Mesendoderm (in vitro differentiated cells): ENCODE data around the gene COX4I2.

Experiments
- DNase-seq: peaks from one replicate; pipeline ENCODE4 v3.0.0; 2013
- H2AK5ac ChIP-seq: 2 replicates; pipeline ENCODE4 v1.6.1; 2013; ENCODE audit warnings: low read length, inconsistent platforms
- H2BK120ac ChIP-seq: 2 replicates; pipeline ENCODE4 v1.6.1; 2013; ENCODE audit warnings: low read depth, mild to moderate bottlenecking, low read length, moderate library complexity, mixed read lengths
- H2BK15ac ChIP-seq: replicated peaks from 2 replicates; pipeline ENCODE4 v1.6.1; 2013; ENCODE audit warnings: low read depth, mild to moderate bottlenecking, moderate library complexity
- H2BK5ac ChIP-seq: 2 replicates; pipeline ENCODE4 v1.6.1; 2013; ENCODE audit warnings: low read length, inconsistent platforms
- H3K18ac ChIP-seq: 2 replicates; pipeline ENCODE4 v1.6.1; 2013; ENCODE audit warnings: mild to moderate bottlenecking, low read length, mixed read lengths
- H3K23ac ChIP-seq: one replicate; pipeline ENCODE4 v1.6.1; 2013; ENCODE audit warnings: low read length
- H3K27ac ChIP-seq: 2 replicates; pipeline ENCODE4 v1.5.1; 2013; ENCODE audit warnings: low read depth, mild to moderate bottlenecking, inconsistent platforms, low read length, moderate library complexity
- H3K27me3 ChIP-seq: 2 replicates; pipeline ENCODE4 v1.6.1; 2013; ENCODE audit warnings: low read length, control low read depth, mild to moderate bottlenecking, inconsistent platforms; ENCODE audit not compliant: insufficient read depth, poor library complexity
- H3K36me3 ChIP-seq: 2 replicates; pipeline ENCODE4 v1.6.1; 2013; ENCODE audit warnings: low read length, inconsistent platforms; ENCODE audit not compliant: control insufficient read depth, insufficient read depth
- H3K4ac ChIP-seq: one replicate; pipeline ENCODE4 v1.6.1; 2013; ENCODE audit warnings: low read depth, mild to moderate bottlenecking, low read length, moderate library complexity
- H3K4me1 ChIP-seq: 2 replicates; pipeline ENCODE4 v1.6.1; 2013; ENCODE audit warnings: low read depth, low read length, inconsistent platforms; ENCODE audit not compliant: control insufficient read depth
- H3K4me2 ChIP-seq: 2 replicates; pipeline ENCODE4 v1.6.1; 2013; ENCODE audit warnings: low read length
- H3K4me3 ChIP-seq: 2 replicates; pipeline ENCODE4 v1.5.1; 2013; ENCODE audit warnings: mild to moderate bottlenecking, low read length
- H3K56ac ChIP-seq: one replicate; pipeline ENCODE4 v1.6.1; 2013; ENCODE audit warnings: low read length
- H3K79me1 ChIP-seq: 2 replicates; pipeline ENCODE4 v1.6.1; 2013; ENCODE audit warnings: low read length, inconsistent platforms
- H3K79me2 ChIP-seq: 2 replicates; pipeline ENCODE4 v1.6.1; 2013; ENCODE audit warnings: mild to moderate bottlenecking, low read length; ENCODE audit not compliant: control insufficient read depth, insufficient read depth
- H3K9ac ChIP-seq: 2 replicates; pipeline ENCODE4 v1.6.1; 2013; ENCODE audit warnings: low read length, inconsistent platforms
- H4K5ac ChIP-seq: one replicate; pipeline ENCODE4 v1.6.1; 2013; ENCODE audit warnings: low read length
- H4K8ac ChIP-seq: one replicate; pipeline ENCODE4 v1.6.1; 2013; ENCODE audit warnings: low read depth, mild to moderate bottlenecking, control low read depth, low read length, moderate library complexity
- WGBS: extraction: QIAGEN DNeasy Blood & Tissue Kit; methylation state at CpG from one replicate; pipeline ENCODE4 v1.1.7; 2013; ENCODE audit warnings: low lambda C conversion rate, missing lambda C conversion rate; ENCODE audit not compliant: insufficient coverage; ENCODE audit errors: extremely low coverage; 5-methylcytosine and 5-hydroxymethylcytosine counted together

The COX4I2 gene

GRCh38 chr20:31602779-31603441, 34.8 kb upstream of the COX4I2 start:
- Histone ChIP-seq H3K27me3 (no peaks in the 10 kb centered on the region), H3K79me1 (peaks cover 2% of the 10 kb centered on the region), H3K4me3 (no peak overlapping the region), H3K79me2 (peaks cover 26% of the 10 kb centered on the region), H3K18ac (peak overlapping the region; percentile 12), H2BK5ac (peak overlapping the region; percentile 73), H3K56ac (peak overlapping the region; percentile 64), H3K27ac (no peak overlapping the region), H3K9ac (peak overlapping the region; percentile 40), H4K8ac (no peak overlapping the region), H2AK5ac (peak overlapping the region; percentile 69), H3K23ac (no peak overlapping the region), H4K5ac (no peak overlapping the region), H2BK120ac (peak overlapping the region; percentile 48), H3K4me2 (no peak overlapping the region), H3K4ac (peak overlapping the region; percentile 77), H3K36me3 (no peaks in the 10 kb centered on the region), H3K4me1 (peaks cover 1% of the 10 kb centered on the region), H2BK15ac (no peak overlapping the region)
- no CpG with 5 or more reads among the region's 17 CpGs for WGBS
- DNase-seq = no peak

GRCh38 chr20:31603822-31604566, 33.7 kb upstream of the COX4I2 start:
- H3K23ac ChIP-seq = peak overlapping the region; percentile 48

GRCh38 chr20:31604567-31605030, 33.1 kb upstream of the COX4I2 start:
- DNase-seq = no peak
- Histone ChIP-seq H2BK5ac (peak overlapping the region; percentile 15), H3K36me3 (no peaks in the 10 kb centered on the region), H3K4me3 (peak overlapping the region; percentile 73), H3K79me1 (peaks cover 2% of the 10 kb centered on the region), H3K18ac (peak overlapping the region; percentile 85), H3K9ac (peak overlapping the region; percentile 87), H2AK5ac (no peak overlapping the region), H3K4me2 (peak overlapping the region; percentile 58), H4K5ac (no peak overlapping the region), H3K4me1 (peaks cover 3% of the 10 kb centered on the region), H3K4ac (peak overlapping the region; percentile 84), H3K23ac (peak overlapping the region; percentile 48), H3K56ac (peak overlapping the region; percentile 81), H3K79me2 (peaks cover 26% of the 10 kb centered on the region), H2BK120ac (no peak overlapping the region), H2BK15ac (no peak overlapping the region), H3K27me3 (no peaks in the 10 kb centered on the region), H3K27ac (peak overlapping the region; percentile 93), H4K8ac (no peak overlapping the region)
- WGBS = no CpG with 5 or more reads among the region's 14 CpGs

More at GRCh38 chr20:31603822-31604566, 33.7 kb upstream of the COX4I2 start:
- Histone ChIP-seq H4K5ac (no peak overlapping the region), H3K9ac (peak overlapping the region; percentile 87), H3K4ac (peak overlapping the region; percentile 84), H3K27me3 (no peaks in the 10 kb centered on the region), H3K79me2 (peaks cover 26% of the 10 kb centered on the region), H3K27ac (peak overlapping the region; percentile 93), H3K4me2 (peak overlapping the region; percentile 58), H3K56ac (peak overlapping the region; percentile 85), H3K36me3 (no peaks in the 10 kb centered on the region), H2AK5ac (no peak overlapping the region), H3K79me1 (peaks cover 2% of the 10 kb centered on the region), H3K18ac (peak overlapping the region; percentile 86), H2BK5ac (peak overlapping the region; percentile 58), H4K8ac (no peak overlapping the region), H2BK15ac (no peak overlapping the region), H2BK120ac (peak overlapping the region; percentile 73), H3K4me3 (peak overlapping the region; percentile 73), H3K4me1 (peaks cover 3% of the 10 kb centered on the region)
- peak; percentile 99 for DNase-seq
- no CpG with 5 or more reads among the region's 43 CpGs for WGBS

GRCh38 chr20:31605031-31605901, 32.4 kb upstream of the COX4I2 start, which contains the start of gene ID1:
Gene ID1 (plus strand): TSS chr20:31605289. CDS start chr20:31605388, 99 bp downstream.
- Histone ChIP-seq H3K27me3 (no peaks in the 10 kb centered on the region), H3K23ac (peak within 1 kb of the TSS; percentile 48), H3K79me1 (peaks cover 2% of the 10 kb centered on the region), H2BK5ac (peak within 1 kb of the TSS; percentile 85), H3K4me3 (peak within 1 kb of the TSS; percentile 93), H4K8ac (no peak within 1 kb of the TSS), H2BK15ac (no peak within 1 kb of the TSS), H3K36me3 (no peaks in the 10 kb centered on the region), H3K4me1 (peaks cover 3% of the 10 kb centered on the region), H3K4ac (peak within 1 kb of the TSS; percentile 84), H4K5ac (no peak within 1 kb of the TSS), H3K27ac (peak within 1 kb of the TSS; percentile 93), H3K9ac (peak within 1 kb of the TSS; percentile 98), H3K79me2 (peaks cover 26% of the 10 kb centered on the region), H2BK120ac (no peak within 1 kb of the TSS), H3K4me2 (peak within 1 kb of the TSS; percentile 58), H3K18ac (peak within 1 kb of the TSS; percentile 85), H3K56ac (peak within 1 kb of the TSS; percentile 99), H2AK5ac (no peak within 1 kb of the TSS)
- whole genome bisulfite sequencing = no CpG with 5 or more reads among the region's 74 CpGs
- peak; percentile 99 for DNase-seq
